Measurements from ENCODE around the gene ITSN1.

DNA sequence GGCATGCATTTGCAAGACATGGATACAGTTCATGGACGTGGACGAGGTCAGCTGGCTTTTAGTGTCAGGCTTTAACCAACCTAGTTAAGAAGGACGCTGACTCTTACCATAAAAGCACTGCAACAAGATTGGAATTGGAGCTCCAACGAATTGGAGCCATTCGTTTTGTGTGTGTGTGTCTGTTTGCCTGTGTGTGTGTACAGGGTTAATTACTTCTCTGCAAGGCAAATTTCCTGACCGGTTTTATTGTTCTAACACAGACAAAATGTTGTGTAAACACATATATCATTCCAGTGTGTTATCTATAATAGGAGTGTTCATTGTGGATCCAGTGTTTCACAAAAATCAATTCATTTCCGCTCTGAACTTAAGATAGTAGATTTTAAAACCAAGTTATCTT is 7.9 kb downstream of the ITSN1 start:
- TF ChIP-seq, protein P1, sequence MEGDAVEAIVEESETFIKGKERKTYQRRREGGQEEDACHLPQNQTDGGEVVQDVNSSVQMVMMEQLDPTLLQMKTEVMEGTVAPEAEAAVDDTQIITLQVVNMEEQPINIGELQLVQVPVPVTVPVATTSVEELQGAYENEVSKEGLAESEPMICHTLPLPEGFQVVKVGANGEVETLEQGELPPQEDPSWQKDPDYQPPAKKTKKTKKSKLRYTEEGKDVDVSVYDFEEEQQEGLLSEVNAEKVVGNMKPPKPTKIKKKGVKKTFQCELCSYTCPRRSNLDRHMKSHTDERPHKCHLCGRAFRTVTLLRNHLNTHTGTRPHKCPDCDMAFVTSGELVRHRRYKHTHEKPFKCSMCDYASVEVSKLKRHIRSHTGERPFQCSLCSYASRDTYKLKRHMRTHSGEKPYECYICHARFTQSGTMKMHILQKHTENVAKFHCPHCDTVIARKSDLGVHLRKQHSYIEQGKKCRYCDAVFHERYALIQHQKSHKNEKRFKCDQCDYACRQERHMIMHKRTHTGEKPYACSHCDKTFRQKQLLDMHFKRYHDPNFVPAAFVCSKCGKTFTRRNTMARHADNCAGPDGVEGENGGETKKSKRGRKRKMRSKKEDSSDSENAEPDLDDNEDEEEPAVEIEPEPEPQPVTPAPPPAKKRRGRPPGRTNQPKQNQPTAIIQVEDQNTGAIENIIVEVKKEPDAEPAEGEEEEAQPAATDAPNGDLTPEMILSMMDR (conservative IDR thresholded peaks at IDR 0.05 in 1 of 2, IDR thresholded peaks at IDR 0.05 in 1 of 2; ENCODE audit: extremely low read depth in 1 of 2, insufficient read depth in 1 of 2, low read depth in 1 of 2, low read length in 2 of 2), result no peak
- TF ChIP-seq EZH2 (IDR thresholded peaks at IDR 0.05; ENCODE audit: borderline replicate concordance, low read length), result no peak
